BE2C (cell line): ENCODE results near the gene ULK1.
"Not testable (repeated sequence)": the region's sequence is repeated elsewhere in the genome, so short reads cannot be mapped to it uniquely, and the experiment has no call there.

Experiments used
- DNase-seq: peaks from one replicate; pipeline ENCODE4 v3.0.0-alpha.2; 2020
- H3K27me3 ChIP-seq: fragments of 250-450 bp; sonication (Bioruptor Pico); 2 replicates; pipeline ENCODE4 v1.5.1; 2020; ENCODE audit warnings: mild to moderate bottlenecking
- H3K36me3 ChIP-seq: fragments of 250-450 bp; sonication (Bioruptor Pico); 2 replicates; pipeline ENCODE4 v1.5.1; 2020; ENCODE audit warnings: mild to moderate bottlenecking
- H3K4me1 ChIP-seq: fragments of 250-450 bp; sonication (Bioruptor Pico); 2 replicates; pipeline ENCODE4 v1.5.1; 2020
- H3K4me3 ChIP-seq: 2 replicates; pipeline ENCODE4 v1.5.1; 2011; ENCODE audit warnings: low read depth, low read length
- H3K9me3 ChIP-seq: fragments of 250-450 bp; sonication (Bioruptor Pico); 2 replicates; pipeline ENCODE4 v1.5.1; 2020
- CTCF ChIP-seq: IDR thresholded peaks from 2 replicates; pipeline ENCODE4 v1.5.1; 2012; ENCODE audit warnings: mild to moderate bottlenecking, low read depth, low read length

Gene ULK1

GRCh38 chr12:131948166-131948712 is 53.8 kb downstream of the ULK1 start:
- no peak for TF ChIP-seq CTCF
- Histone ChIP-seq H3K9me3 (no peaks in the 10 kb centered on the region), H3K36me3 (peaks cover 14% of the 10 kb centered on the region), H3K4me3 (no peak overlapping the region), H3K27me3 (no peaks in the 10 kb centered on the region), H3K4me1 (no peaks in the 10 kb centered on the region)
- no peak for DNase-seq

- DNase-seq, H3K36me3 ChIP-seq, H3K9me3 ChIP-seq, H3K4me1 ChIP-seq, H3K27me3 ChIP-seq: not testable (repeated sequence)
- H3K4me3 ChIP-seq = peak overlapping the region; percentile 39
Measured at GRCh38 chr12:131948713-131949430, 54.5 kb downstream of the ULK1 start.

GRCh38 chr12:131949431-131950181 is 55.2 kb downstream of the ULK1 start, which contains the start of gene EP400:
Gene EP400 (plus strand): TSS chr12:131949942. CDS start chr12:131960620, 10,678 bp downstream.
- peak; percentile 97 for DNase-seq
- Histone ChIP-seq H3K9me3 (no peaks in the 10 kb centered on the region), H3K4me3 (peak within 1 kb of the TSS; percentile 92), H3K36me3 (peaks cover 3% of the 10 kb centered on the region), H3K27me3 (no peaks in the 10 kb centered on the region), H3K4me1 (no peaks in the 10 kb centered on the region)
- peak; percentile 35 for TF ChIP-seq CTCF

- DNase-seq = peak; percentile 46
- H3K36me3 ChIP-seq = no peaks in the 10 kb centered on the region
- H3K4me3 ChIP-seq = peak overlapping the region; percentile 92
- H3K9me3 ChIP-seq = no peaks in the 10 kb centered on the region
- no peaks in the 10 kb centered on the region for H3K4me1 ChIP-seq
- H3K27me3 ChIP-seq = no peaks in the 10 kb centered on the region
- no peak for TF ChIP-seq CTCF
Measured at GRCh38 chr12:131950182-131950913, 55.9 kb downstream of the ULK1 start.

- not testable (repeated sequence) for DNase-seq, H3K36me3 ChIP-seq, H3K27me3 ChIP-seq, H3K9me3 ChIP-seq, H3K4me1 ChIP-seq, H3K4me3 ChIP-seq
Measured at GRCh38 chr12:131953810-131954209, 59.4 kb downstream of the ULK1 start.

- not testable (repeated sequence) for DNase-seq, H3K36me3 ChIP-seq, H3K4me3 ChIP-seq, H3K4me1 ChIP-seq, H3K27me3 ChIP-seq, H3K9me3 ChIP-seq
Measured at GRCh38 chr12:131954460-131954859, 60.0 kb downstream of the ULK1 start.

GRCh38 chr12:131959116-131959515 is 64.7 kb downstream of the ULK1 start:
- peaks cover 12% of the 10 kb centered on the region for H3K36me3 ChIP-seq
- no peak overlapping the region for H3K4me3 ChIP-seq
- TF ChIP-seq CTCF = no peak
- no peaks in the 10 kb centered on the region for H3K9me3 ChIP-seq
- H3K4me1 ChIP-seq = no peaks in the 10 kb centered on the region
- no peak for DNase-seq
- no peaks in the 10 kb centered on the region for H3K27me3 ChIP-seq
